Left colon (tissue), 2 donors: Measurements from ENCODE around the gene RPS6KL1. TPM values are rescaled to one million over a fixed set of nuclear protein-coding genes. Genes with fewer than 3 reads are reported as not detected.
"Not testable (repeated sequence)": the region's sequence is repeated elsewhere in the genome, so short reads cannot be mapped to it uniquely, and the experiment has no call there.

ENCODE experiments used
- ATAC-seq: fragments of 200-7000 bp; cut with Tn5 transposase; one replicate; pipeline ENCODE4 v1.9.1; 2020; ENCODE audit warnings: mild to moderate bottlenecking, moderate library complexity
- DNase-seq, 2 donors: peaks; one replicate each; pipeline ENCODE4 v3.0.0-alpha.2; 2020
- intact Hi-C, 2 donors: fragments of 100-400 bp; cut with DNase I in 1 of 2; cut with micrococcal nuclease in 1 of 2; formaldehyde crosslinking; loops; one replicate each; pipeline versions ENCODE4 v1.11.2 to v1.14.0; 2022; cut with DNase I, micrococcal nuclease
- total RNA-seq, 2 donors: library from RNA; stranded (reverse); fragmentation: NEBNext Ultra II Directional; extraction: Animal tissue kit (Norgen Biotek cat#: 25700); gene quantifications; one replicate each; pipeline ENCODE4 v1.2.1, GENCODE V29; 2021
- donor health status: DM: no; HTN: no; CAD: no.
- donor health status: DM: yes; HTN: yes; CAD: no.

The RPS6KL1 gene
- total RNA-seq, 2 donors from 2014 or later, result 9.7 to 13.3 TPM

DNA sequence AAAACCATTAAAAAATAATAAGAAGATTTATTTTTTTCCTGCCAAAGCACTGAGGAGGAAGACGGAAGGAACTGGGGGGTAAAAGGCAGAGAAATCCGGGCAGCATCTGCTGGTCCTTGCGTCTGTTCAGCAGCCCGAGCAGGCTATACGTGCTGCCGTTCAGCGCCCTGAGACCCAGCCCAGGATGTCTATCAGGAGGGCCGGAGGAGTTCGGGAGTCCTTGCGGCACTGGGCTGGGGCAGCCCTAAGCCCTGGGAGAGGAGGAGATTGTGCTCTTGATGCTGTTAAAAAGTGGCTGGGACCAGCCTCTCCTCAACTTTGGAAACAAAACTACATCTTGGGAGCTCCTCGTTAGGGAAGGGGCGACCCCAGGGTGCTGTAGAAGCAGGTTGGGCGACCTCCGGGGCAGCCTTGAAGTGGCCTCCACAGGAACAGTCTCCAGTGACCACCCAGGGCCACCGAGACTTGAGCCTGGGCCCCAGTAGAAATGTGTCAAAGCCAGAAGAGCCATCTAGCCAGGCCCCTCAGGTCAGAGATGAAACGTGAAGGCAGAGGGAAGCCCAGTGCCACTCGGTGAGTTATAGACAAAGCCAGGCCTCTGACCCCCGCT is 18.0 kb upstream of the RPS6KL1 start:
- intact Hi-C loops, result no loop called here
- no peak for ATAC-seq

DNA sequence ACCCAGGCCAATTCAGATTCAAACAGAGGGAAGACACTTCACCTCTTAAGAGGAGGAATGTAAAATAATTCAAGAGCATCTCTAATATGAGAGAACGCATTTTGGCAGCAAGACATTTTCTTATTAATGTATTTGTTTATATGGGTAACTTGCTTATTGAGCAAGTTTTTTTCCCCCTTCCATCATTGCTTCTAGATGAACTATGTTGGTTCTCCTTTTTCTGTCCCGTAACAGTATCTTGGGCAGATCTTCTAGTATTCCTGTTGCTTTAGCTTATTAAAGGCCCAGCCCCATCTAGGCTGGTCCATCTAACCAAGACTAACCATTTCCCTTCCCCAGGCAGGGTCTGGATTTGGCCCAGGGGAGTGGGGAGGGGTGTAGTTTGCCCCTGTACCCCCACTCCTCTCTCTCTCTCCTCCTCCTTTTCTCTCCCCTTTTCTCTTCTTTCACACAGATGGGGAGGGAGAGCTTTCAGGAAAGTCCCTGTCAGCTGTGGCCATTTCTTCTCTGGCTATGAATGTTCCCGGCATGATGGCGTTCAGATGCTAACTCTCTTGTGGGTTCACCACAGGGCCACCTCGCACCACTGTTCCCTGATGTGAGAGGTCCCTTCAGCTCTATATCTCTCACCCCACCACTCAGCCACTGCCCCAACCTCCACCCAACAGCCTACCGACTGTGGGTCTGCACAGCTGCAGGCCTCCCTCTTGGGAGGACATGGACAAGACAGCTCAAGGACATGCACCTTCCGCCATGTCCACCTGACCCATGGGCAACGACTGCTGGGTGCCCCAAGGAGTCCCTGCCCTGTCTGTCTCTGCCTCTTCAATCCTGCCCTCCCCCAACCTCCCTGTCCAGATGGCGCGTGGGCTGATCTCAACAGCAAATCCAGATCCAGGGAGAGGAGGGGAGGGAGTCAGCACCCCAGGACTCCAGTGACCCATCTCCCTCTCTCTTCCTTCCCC is 15.8 kb upstream of the RPS6KL1 start:
- ATAC-seq (no peak), DNase-seq (no peak)

More for the DNA sequence above, 18.0 kb upstream of the RPS6KL1 start:
- DNase-seq, result no peak

DNA sequence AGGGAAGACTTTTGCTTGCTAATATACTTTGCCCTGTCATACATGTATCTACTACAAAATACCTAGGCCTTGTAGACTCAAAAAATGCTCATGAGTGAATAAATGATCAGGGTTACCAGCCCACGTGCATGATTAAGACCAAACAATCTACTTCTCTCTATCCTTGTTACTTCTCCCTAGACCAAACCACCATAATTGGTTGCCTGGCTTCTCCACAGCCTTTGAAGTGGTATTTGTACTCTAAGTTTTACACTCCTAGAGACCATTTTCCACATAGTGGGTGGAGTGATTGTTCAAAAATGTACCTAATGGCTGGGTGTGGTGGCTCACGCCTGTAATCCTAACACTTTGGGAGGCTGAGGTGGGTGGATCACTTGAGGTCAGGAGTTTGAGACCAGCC is 14.1 kb upstream of the RPS6KL1 start:
- DNase-seq (no peak), ATAC-seq (no peak)
- intact Hi-C loops, result no loop called here

More for the DNA sequence above, 15.8 kb upstream of the RPS6KL1 start:
- intact Hi-C loops, result no loop called here

DNA sequence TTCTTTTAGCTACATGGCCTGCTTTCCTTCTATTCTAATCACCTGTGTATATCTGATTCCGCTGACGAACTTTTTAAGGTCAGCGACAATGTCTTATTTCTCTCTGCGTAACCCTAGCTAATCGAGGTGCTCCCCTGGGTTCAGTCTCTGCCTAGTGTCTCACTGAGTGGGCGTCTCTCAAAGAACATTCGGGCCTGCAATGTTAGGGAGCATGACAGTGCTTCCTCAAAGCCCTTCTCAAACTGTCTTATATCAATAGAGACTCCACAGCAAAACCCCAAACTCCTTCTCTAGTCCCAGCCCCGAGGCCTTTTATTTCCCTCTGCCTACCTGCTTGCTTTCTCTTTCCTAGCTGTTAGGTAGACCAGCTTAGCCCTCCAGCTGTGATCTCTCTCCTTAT is 13.7 kb upstream of the RPS6KL1 start:
- ATAC-seq, result no peak

DNA sequence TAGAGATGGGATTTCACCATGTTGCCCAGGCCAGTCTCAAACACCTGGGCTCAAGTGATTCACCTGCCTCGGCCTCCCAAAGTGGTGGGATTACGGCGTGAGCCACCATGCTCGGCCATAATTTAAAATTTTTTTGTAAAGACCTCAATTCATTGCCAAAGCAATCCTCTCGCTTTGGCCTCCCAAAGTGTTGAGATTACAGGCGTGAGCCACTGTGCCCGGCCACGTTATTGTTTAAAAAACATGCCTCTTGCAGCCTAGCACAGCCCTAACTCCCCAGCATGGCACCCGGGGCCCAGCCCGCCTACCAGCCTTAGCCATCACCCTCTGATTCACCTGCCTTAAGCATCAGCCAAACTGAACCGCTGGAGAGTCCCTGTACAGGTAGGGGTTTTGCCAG is 13.1 kb upstream of the RPS6KL1 start:
- intact Hi-C loops, result no loop called here
- ATAC-seq, result no peak

More for the DNA sequence above, 13.7 kb upstream of the RPS6KL1 start:
- intact Hi-C loops, result no loop called here
- no peak for DNase-seq

DNA sequence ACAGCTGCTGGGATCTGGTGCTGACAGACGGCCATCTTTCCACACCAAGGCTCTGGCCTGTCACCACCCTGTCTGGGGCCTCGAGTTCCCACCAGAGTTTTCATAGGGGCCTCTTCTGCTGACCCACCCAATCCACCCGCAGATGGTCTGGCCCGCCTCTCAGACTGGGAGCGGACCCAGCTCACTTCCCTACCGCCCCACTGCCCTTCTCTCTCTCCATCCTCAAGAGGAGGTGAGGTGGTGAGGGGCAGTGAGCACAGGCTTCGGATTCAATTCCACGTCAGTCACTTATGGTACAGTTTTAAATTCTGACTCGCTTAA is 12.3 kb upstream of the RPS6KL1 start:
- ATAC-seq, result no peak
- intact Hi-C loops, result no loop called here
- no peak for DNase-seq

More for the DNA sequence above, 13.1 kb upstream of the RPS6KL1 start:
- no peak for DNase-seq

DNA sequence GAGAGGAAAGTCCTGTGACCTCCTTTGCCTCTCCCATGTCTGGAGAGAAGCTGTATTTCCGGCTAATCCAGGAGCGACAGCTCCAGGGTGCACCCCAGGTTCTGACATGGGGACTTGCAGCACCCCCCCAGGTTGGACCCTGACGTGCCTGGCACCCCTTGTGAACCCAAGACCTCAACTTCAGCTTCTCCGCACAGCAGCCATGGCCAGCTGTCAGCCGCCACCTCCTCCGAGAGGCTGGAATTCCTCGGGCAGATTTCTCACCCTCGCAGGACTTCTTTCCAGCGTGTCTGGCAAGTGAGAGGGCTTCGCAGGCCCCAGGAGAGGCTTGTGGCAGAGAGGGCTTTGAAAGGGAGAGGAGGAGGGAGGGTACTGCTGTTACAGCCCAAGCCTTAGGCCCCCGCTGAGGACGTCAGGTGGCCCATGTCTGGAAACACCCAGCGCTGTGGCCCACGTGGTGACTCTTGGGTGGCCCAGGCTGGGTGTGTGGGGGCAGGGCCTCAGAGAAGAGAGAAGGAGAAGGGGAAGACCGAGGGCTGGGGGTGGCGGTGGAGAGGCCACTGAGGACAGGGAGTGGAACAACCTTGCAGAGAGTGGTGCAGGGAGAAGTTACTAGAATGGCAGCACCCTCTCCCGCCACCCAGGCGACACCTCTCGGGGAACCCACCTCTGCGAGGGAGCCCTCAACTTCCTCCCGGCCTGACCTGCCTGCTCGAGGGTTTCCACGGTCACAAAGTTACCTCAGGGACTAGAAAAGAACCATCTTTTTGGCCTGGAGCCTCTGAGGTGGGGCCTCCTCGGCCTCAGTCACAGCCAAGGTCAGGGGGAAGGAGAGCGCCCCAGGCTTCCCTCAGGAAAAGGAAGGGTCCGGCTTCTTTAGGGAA is 11.7 kb upstream of the RPS6KL1 start:
- intact Hi-C loops, result no loop called here
- DNase-seq (no peak), ATAC-seq (no peak)

DNA sequence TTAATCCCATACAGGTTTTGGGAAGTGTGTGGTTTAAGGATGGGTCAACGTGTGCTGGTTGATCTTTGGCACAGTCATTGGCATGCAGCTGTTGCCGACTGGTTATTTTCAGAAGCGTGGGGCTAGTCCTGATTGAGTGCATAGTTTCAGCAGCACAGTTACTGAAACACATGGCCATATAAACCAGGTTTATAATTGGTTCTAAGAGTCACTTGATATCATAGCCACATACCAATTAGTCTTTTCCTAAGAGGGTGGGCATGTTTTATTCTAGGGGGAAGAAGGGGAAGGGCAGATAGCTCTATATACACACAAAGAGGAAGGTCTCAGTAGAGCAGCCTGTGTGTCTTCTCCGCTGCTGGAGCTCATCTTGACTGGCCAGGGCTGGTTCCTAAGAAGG is 11.0 kb upstream of the RPS6KL1 start:
- ATAC-seq (no peak), DNase-seq (no peak)
- intact Hi-C loops, result no loop called here

DNA sequence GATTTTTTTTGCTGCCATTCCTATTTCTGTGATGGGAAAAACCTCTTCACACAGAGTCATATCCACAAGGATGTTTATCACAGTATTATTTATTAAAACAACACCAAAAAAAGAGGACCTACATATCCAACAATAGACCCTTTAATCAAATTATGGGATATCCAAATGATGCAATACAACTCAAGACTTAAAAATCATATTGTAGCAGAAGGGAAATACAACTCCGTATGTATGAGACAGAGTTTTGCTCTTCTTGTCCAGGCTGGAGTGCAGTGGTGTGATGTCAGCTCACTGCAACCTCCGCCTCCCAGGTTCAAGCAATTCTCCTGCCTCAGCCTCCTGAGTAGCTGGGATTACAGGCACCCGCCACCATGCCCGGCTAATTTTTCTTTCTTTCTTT is 9.9 kb upstream of the RPS6KL1 start:
- ATAC-seq, intact Hi-C loops, DNase-seq: not testable (repeated sequence)

DNA sequence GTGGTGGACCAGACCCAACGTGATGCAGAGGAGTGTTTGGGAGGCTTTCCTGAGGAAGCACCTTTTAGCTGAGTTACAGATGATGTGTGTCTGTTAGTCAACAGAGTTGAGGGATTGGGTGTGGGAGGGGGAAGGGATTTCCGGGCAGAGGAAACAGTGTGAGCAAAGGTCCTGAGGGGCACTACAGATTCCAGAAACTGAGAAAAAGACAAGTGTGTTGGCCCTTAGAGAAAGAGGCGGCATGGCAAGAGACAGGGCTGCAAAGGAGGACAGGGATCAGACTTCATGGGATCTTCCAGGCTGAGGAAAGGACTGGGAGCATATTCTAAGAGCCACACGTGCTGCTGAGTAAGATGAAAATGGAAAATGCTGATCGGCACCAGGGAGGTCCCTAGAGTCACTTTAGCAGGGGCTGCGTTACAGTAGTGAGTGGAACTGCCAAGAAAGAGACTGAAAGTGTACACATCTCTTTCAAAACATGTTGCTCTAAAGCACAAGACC is 9.4 kb upstream of the RPS6KL1 start:
- intact Hi-C loops, result no loop called here
- ATAC-seq, result no peak

DNA sequence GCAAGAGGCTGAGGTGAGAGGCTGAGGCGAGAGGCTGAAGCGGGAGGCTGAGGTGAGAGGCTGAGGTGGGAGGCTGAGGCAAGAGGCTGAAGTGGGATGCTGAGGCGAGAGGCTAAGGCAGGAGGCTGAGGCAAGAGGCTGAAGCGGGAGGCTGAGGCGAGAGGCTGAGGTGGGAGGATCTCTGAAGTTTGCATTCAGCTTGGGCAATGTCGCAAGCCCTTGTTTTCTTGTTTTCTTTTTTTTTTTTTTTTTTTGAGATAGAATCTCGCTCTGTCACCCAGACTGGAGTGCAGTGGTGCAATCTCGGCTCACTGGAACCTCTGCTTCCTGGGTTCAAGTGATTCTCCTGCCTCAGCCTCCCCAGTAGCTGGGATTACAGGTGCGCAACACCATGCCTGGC is 8.7 kb upstream of the RPS6KL1 start:
- ATAC-seq, intact Hi-C loops, DNase-seq: not testable (repeated sequence)

More for the DNA sequence above, 9.4 kb upstream of the RPS6KL1 start:
- DNase-seq, result no peak

DNA sequence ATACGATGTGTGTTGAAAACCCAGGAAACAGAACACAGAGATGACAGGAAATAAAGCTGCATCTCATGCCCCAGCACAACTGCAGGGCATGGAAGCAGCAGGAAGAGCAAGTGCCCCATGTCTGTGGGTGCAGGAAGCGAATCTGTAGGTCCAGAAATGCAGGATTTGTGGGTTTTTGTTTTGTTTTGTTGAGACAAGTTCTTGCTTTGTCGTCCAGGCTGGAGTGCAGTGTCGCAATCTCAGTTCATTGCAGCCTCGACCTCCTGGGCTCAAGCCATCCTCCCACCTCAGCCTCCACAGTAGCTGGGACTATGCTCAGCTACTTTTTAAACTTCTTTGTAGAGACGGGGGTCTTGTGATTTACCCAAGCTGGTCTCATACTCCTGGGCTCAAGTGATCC is 6.2 kb upstream of the RPS6KL1 start:
- intact Hi-C loops, result no loop called here
- DNase-seq (no peak), ATAC-seq (no peak)

DNA sequence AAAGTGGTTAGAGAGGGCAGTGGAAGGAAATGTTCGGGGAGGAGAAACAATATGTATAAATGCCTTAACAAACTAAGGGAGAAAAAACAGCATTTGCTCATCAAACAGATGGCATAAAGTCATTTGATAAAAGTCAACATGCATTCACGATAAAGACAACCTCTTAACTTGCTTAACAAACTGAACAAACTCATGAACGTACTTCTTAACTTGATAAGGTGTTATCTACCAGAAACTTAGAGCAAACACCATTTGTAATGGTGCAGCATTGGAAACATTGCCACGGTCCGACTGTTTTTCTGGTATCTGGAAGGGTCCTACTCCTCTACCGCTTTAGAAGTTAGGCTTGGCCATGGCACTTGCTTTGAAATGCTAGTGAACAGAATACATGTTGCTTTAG is 4.2 kb upstream of the RPS6KL1 start:
- DNase-seq (no peak), ATAC-seq (no peak)
- intact Hi-C loops, result no loop called here

DNA sequence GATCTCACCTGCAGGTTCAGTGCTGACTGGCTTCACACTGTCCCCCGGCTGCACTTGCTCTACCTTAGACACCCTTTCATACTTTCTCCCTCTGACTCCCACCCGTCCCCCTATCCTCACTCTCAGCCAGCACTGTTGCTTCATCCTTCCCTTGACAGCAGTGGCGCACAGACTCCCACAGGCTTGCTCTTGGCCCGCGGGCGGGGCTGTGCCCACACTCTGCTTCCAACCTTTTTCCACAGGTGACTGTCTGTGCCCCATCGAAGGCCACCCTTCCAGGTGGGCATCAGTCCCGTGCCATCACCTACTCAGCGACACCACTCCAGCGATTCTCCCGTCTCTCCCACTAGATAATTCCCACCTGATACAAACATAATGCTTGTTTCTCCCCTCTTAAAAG is 1.0 kb upstream of the RPS6KL1 start:
- DNase-seq (no peak), ATAC-seq (no peak)
- intact Hi-C loops, result no loop called here

DNA sequence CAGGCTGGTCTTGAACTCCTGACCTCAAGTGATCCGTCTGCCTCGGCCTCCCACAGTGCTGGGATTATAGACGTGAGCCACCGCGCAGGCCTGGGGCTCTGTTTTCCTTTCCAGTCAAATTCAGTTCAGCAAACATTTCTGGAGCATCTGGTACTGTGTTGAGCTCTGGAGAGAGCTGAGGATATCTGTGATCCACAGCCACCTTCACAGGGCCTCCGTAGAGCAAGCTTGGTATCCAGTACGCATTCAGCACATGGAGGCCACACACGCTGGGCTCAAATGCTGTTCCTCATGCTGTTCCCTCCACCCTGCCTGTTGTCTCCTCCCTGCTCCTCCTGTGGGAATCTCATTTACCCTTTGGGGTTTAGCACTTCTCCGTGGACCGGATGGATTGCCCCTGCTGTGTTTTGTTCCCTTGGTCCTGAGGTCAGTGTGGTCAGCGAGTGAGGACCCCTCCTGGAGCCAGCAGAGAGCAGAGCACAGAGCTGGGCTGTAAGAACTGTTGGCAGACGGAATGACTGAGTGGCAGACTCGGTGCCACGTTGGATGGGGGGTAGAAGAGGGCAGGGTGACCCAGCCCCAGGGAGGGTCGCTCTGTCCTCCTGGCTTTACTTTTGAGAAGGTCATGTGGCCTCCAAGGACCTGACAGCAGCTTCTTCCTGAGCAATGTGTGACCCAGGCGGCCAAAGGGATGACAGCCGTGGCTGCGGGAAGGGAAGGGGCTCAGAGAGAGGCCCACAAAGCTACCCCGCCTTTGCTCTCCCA is 891 bp downstream of the RPS6KL1 start:
- ATAC-seq, result no peak
- no peak for DNase-seq
- intact Hi-C loops, result no loop called here

DNA sequence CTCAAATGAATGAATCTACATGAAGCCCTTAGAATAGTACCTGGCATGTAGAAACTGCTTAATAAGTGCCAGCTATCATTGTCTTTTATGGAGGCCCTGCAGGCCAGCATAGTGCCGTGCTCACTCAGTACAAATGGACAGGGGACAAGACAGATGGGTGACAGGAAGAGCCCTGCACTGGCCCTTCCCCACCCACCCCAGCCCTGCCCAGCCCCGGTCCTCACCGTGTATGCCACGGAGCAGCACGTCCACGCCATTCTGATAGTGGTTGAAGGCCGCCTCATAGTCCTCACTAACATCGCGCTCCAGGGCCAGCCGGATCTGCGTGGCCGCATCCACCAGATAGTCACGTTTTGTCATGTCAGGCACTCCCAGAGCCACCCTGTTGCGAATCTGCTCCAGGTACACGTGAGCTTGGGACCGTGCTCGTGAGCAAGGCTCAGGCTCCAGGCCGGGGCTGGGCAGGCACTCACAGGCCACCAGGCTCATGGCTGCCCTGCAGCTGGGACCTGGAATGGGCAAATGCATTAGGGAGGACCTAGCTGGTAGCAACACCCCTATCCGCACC is 1.9 kb downstream of the RPS6KL1 start:
- ATAC-seq (no peak), DNase-seq (no peak)
- intact Hi-C loops, result no loop called here

DNA sequence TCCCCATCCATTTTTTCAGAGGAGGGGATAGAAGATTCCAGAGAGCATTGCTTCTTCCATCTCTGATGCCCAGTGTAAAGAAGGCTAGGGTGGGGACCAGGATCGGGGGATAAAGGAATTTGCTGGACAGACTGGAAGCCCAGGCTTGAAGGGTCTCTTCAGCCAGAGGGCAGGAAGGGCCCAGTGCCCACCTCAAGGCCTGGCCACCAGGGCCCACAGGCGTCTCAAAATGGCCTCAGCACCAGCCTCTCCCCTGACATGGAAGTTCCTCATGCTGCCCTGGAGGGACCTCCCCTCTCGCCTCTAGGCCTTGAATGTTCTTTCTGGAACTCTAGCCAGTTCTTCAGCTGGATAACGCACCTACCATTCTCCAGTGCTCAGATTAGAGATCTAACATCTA is 2.8 kb downstream of the RPS6KL1 start:
- intact Hi-C loops, result no loop called here
- DNase-seq (no peak), ATAC-seq (no peak)

DNA sequence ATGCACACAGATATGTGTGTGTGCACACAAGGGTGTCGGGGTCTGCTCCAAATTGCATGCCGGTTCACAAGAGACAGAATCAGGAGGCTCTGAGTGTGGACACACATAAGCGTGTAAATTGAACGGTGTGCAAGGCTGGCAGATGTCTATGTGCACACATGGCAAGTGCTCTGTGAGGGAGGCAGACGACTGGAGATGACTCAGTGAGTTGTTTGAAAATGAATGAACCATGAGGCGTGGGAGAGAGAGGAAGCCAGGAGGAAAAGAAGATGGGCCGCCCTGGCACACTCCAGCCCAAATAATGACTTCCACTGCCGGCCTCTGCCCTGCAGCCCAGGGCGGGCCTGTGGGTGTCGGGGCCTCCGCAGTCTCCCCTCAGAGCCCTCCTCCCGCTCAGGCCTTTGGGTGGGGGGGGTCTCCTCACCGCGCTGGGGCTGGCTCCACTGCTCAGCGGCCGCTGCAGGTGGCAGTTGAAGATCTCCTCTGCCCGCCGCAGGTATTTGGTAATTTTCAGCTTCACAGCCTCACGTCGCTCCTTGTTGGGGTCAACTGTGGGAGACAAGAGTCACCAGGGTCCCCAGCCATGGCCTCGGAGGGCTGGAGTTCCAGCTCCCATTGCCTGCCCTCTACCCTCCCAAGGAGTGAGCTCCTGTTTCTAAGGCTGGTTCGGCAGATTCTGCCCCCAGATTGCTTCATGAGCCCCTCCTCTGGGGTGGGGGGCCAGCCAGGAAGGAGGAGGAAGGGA is 3.5 kb downstream of the RPS6KL1 start:
- ATAC-seq (no peak), DNase-seq (no peak)
- intact Hi-C loops, result no loop called here
